DMS 273 treated with DMSO at 0.1 percent for 48 hours (cell line): ENCODE data around the gene ZNF48.
"Not testable (repeated sequence)": the region's sequence is repeated elsewhere in the genome, so short reads cannot be mapped to it uniquely, and the experiment has no call there.

Experiments
- DNase-seq: peaks from one replicate; lab custom pipeline; 2025; lab: John Stamatoyannopoulos, UW

Gene ZNF48

GRCh38 chr16:30378236-30379157 is 16.7 kb upstream of the ZNF48 start:
- peak; percentile 89 for DNase-seq

DNA sequence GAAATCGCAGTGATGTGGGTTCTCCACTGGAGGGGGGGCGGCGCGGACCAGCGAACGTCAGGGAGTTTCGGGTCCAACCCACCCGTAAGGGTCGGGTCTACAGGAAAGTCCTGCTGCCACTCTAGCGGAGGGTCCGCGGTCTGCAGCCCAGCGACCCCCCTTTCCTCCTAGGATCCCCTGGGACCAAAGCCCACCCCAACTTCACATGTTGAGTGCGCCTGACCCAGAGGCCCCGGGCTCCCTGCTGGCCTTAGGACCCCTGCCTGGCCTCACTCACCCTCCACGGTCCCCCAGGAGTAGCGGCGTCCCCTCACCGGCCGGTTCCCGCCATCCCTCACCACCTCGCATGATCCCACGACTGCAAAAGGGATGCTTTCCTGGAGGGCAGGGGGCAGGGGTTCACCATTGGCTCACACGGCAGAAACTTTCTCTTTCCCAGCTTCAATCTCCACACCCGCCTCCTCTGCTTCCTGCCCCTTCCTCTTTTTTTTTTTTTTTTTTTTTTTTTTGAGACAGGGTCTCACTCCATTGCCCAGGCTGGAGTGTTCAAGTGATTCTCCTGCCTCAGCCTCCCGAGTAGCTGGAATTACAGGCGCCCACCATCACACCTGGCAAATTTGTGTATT is 15.9 kb upstream of the ZNF48 start:
- no peak for DNase-seq

GRCh38 chr16:30380072-30380802 is 15.0 kb upstream of the ZNF48 start:
- no peak for DNase-seq

- no peak for DNase-seq
Observed at GRCh38 chr16:30380803-30381208, 14.4 kb upstream of the ZNF48 start.

- no peak for DNase-seq
Observed at GRCh38 chr16:30381291-30382041, 13.8 kb upstream of the ZNF48 start.

DNA sequence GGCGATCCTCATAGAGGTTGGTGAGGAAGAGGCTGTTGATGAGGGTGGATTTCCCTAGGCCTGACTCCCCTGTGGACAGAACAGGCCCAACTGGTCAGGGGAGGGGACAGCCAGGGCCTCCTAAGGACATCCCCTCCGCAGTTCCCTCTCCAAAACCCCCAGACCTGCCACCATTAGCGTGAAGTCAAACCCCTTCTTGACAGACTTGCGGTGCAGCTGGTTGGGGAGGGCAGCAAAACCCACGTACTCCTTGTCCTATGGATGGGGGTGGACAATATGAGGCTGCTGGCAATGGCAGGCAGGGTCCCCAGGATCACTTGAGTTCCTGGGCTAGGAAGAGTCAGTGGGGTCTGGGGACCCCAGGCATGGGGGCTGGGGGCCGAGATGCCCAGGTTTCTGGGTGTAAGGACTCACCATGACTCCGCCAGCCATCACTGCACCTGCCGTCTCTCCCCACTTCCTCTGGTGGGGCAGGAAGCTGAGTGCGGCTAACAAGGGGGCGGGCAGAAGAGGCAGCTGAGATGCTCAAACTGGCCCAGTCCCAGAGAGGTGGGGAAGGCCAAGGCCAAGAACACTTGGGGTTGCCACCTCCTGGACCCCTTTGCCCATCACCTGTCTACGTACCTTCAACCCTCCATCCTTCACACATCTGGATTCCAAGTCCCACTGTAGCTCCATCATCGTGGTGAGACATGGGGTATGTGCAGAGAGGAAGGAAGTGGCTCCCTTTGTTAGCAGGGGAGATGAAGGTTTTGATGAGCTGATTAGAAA is 12.9 kb upstream of the ZNF48 start, which contains the start of gene SEPTIN1:
TSS of gene SEPTIN1 (minus strand) at position 451 of the 771 bp plus-strand sequence. CDS start at position 432, 19 bp downstream.
- DNase-seq, result no peak

GRCh38 chr16:30383521-30383920 is 11.7 kb upstream of the ZNF48 start:
- DNase-seq, result no peak

GRCh38 chr16:30394592-30395154 is 547 bp upstream of the ZNF48 start:
- no peak for DNase-seq

DNA sequence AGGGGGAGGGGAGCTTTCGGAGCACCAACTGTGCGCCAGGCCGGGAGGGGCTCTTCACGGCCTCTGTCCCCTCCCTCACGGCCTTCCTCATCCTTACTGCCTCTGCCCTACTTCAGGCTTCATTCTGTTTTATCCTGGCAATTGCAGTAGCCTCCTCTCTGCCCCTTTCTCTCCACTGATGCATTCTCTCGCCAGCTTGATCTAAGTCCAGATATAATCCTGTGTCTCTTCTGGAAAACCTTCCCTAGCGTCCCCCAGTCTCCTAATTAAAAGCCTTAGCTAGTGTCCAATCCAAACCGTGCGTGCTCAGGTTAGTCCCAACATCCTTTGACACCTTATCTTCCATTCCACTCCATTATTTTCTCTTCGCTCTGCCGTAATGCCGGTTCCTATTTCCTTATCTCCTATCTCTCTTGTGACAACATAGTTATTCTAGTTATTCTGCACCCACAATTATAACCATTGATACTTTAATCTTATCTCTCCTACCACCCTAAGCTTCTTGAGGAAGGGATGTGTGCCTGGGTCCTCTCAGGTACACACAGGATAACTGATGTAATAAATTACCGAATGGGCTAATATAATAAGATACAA is 869 bp downstream of the ZNF48 start:
- DNase-seq, result no peak

DNA sequence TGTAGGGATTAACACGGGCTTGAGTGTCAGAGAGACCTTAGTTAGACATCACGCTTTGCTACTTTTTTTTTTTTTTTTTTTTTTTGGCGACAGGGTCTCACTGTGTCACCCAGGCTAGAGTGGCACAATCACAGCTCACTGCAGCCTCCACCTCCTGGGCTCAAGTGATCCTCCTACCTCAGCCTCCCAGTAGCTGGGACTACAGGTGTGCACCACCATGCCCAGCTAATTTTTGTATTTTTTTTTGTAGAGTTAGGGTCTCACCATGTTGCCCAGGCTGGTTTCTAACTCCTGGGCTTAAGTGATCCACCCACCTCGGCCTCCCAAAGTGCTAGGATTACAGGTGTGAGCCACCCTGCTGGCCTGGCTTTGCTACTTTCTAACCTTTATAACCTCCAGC is 1.4 kb downstream of the ZNF48 start:
- DNase-seq, result not testable (repeated sequence)

DNA sequence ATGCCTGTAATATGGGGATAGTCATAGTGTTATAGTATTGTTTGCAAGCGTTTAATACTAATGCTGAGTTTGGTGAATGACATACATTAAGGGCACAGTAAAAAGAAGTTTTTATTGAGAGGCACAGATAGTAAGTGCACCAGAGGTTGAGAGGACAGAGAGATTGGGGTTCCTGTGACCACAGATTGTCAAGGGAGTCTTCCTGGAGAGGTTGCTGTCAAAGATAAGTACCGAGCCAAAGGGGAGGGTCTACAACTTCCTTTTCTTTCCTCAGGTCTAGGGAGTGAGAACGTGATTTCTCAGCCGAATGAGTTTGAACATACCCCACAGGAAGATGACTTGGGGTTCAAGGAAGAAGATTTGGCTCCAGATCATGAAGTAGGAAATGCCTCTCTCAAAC is 1.8 kb downstream of the ZNF48 start:
- DNase-seq, result no peak

DNA sequence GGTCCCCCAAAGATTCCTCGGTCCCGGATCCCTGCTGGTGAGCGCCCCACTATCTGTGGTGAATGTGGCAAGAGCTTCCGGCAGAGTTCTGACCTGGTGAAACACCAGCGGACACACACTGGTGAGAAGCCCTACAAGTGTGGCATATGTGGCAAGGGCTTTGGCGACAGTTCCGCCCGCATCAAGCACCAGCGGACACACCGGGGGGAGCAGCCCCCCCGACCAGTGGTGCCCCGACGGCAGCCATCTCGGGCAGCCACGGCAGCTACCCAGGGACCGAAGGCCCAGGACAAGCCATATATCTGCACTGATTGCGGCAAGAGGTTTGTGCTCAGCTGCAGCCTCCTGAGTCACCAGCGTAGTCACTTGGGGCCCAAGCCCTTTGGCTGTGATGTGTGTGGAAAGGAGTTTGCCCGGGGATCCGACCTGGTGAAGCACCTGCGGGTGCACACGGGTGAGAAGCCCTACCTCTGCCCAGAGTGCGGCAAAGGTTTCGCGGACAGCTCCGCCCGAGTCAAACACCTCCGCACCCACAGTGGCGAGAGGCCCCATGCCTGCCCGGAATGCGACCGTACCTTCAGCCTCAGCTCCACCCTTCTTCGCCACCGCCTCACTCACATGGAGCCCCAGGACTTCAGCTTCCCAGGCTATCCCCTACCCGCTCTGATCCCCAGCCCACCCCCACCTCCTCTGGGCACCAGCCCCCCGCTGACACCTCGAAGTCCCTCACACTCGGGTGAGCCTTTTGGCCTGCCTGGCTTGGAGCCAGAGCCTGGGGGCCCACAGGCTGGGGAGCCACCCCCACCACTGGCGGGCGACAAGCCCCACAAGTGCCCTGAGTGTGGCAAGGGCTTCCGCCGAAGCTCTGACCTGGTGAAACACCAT is 2.8 kb downstream of the ZNF48 start:
- no peak for DNase-seq

- no peak for DNase-seq
Observed at GRCh38 chr16:30398661-30399434, 3.6 kb downstream of the ZNF48 start.

DNA sequence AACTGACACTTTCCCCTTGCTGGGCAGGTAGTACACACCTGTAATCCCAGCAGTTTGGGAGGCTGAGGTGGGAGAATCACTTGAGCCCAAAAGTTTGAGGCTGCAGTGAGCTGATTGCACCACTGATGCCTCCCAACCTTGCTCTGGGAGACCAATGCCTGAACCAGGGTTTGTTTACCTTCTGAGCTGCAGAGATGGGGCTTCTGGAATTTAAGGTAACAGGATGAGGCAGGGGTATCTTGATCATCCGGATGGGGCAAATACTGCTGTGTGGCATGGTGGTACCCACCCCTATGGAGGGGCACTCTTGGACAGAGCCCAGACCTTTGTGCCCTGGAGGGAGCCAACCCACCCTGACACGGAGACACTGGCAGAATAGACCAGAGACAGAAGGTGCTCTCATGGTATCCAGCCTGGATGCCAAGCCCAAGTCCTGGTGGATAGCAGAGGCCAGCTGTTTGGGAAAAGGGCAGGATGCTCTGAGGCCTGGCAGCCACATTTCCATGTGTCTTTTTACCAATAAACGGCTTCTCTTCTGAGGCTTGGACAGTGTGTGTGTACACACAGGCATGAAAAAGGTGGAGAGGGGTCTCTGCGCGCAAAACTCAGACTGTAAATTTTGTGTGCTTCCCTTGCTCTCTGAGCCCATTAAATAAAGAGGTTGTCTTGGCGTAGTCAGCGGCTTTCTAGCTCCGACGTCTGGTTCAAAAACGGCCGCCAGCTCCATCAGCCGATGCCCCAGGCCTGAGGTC is 4.4 kb downstream of the ZNF48 start:
- DNase-seq, result no peak

DNA sequence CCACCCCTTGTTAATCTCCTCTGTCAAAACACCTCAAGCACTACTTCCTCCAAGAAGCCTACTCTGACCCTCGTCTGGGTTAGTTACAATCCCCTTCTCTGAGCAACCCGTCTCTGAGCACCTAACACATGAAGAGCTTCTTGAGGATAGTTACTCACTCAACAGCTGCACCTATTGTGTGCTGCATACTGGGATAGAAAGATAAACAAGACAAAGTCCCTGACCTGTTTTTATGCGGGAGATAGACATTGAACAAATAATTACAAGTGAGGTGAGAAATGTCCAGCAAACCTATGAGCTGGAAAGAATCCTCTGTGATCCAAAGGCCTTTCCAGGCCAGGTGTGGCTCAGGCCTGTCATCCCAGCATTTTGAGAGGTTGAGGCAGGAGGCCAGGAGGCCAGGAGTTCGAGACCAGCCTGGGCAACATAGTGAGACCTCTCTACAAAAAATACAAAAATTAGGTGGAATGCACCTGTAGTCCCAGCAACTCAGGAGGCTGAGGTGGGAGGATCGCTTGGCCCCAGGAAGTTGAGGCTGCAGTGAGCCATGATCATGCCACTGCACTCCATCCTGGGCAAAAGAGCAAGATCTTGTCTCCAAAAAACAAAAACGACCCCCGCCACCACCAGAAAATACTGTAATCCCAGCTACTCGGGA is 6.7 kb downstream of the ZNF48 start:
- no peak for DNase-seq

- DNase-seq, result no peak
Observed at GRCh38 chr16:30406795-30407101, 11.5 kb downstream of the ZNF48 start.

DNA sequence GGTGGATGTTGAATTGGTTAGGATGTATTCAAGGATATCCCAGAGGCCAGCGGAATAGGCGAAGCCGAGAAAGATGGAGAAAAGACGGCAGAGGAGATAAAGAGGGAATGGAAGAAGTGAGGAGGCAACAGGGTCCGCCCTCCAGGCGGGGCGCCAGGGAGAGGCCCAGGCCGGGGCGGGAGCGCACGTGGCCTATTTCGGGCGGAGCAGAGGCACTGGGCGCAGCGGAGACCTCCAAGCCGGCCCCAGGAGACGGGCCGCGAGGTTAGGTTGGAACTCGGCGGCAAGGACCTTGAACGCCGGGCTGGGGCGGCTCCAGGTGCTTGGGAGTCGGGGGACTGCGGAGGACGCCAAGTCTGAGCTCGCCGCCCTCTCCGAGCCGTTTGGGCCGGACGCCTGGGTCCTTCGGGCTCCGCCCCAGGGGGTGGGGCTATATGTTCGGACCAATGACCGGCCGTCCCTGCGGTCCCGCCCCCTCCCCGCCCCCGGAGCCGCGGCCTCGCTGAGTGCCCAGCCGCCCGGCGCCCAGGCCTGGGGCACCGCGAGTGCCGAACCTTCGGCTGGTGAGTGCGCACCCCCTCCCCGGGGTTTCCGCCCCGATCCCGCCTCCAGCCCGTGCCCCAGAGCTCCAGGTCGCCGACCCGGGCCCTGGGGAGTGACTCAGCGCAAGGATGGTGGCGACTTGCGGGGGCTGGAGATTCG is 12.0 kb downstream of the ZNF48 start, which contains the start of gene ZNF771:
TSS of gene ZNF771 (plus strand) at position 505 of the 702 bp plus-strand sequence. CDS start 448 bp downstream, outside the sequence.
- peak; percentile 81 for DNase-seq
